Loucy (cell line): ENCODE results near the gene LRBA.

Experiments
- EZH2phosphoT487 ChIP-seq: fragments of 200-600 bp; IDR thresholded peaks from 2 replicates; pipeline ENCODE4 v1.6.1; 2018; ENCODE audit warnings: antibody characterized with exemption, mild to moderate bottlenecking, moderate library complexity, borderline replicate concordance
- TF ChIP-seq, protein P1 (sequence below): fragments of 200-600 bp; sonication (generic); conservative IDR thresholded peaks from 2 replicates; pipeline ENCODE4 v1.5.1; 2014; ENCODE audit warnings: mild to moderate bottlenecking, antibody characterized with exemption, low read length

DNA sequence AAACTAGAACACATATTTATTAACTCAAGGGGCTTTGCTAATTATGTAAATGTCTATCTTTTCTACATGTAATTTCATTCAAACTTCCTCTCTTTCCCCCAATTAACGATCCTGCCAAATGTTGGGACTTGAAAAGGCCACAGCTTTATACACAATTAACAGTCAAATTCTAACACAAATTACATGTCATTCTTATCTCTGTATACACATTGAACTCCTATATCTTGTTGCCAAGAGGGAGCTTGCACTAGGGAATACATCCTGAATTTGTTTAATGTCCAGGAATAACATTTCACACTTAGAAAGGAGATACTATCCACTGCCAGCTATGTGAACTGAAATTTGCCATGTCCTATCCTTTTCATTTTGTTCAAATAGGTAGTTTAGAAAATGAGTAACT lies 472.0 kb downstream of the LRBA start:
- TF ChIP-seq, protein P1, sequence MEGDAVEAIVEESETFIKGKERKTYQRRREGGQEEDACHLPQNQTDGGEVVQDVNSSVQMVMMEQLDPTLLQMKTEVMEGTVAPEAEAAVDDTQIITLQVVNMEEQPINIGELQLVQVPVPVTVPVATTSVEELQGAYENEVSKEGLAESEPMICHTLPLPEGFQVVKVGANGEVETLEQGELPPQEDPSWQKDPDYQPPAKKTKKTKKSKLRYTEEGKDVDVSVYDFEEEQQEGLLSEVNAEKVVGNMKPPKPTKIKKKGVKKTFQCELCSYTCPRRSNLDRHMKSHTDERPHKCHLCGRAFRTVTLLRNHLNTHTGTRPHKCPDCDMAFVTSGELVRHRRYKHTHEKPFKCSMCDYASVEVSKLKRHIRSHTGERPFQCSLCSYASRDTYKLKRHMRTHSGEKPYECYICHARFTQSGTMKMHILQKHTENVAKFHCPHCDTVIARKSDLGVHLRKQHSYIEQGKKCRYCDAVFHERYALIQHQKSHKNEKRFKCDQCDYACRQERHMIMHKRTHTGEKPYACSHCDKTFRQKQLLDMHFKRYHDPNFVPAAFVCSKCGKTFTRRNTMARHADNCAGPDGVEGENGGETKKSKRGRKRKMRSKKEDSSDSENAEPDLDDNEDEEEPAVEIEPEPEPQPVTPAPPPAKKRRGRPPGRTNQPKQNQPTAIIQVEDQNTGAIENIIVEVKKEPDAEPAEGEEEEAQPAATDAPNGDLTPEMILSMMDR, result no peak
- no peak for TF ChIP-seq EZH2phosphoT487
